HL-60 (cell line): ENCODE data around the gene LAPTM5.

Source experiments
- CTCF ChIP-seq: IDR thresholded peaks from one replicate; pipeline ENCODE4 v1.5.1; 2011; ENCODE audit warnings: low read length, control low read depth, inconsistent platforms; ENCODE audit not compliant: insufficient read depth
- POLR2AphosphoS5 ChIP-seq: IDR thresholded peaks from 2 replicates; pipeline ENCODE4 v1.6.1; 2012; ENCODE audit warnings: low read depth
- TF ChIP-seq, protein P1 (sequence below): IDR thresholded peaks from 2 replicates; pipeline ENCODE4 v1.6.1; 2012; ENCODE audit warnings: low read depth; ENCODE audit not compliant: insufficient replicate concordance

DNA sequence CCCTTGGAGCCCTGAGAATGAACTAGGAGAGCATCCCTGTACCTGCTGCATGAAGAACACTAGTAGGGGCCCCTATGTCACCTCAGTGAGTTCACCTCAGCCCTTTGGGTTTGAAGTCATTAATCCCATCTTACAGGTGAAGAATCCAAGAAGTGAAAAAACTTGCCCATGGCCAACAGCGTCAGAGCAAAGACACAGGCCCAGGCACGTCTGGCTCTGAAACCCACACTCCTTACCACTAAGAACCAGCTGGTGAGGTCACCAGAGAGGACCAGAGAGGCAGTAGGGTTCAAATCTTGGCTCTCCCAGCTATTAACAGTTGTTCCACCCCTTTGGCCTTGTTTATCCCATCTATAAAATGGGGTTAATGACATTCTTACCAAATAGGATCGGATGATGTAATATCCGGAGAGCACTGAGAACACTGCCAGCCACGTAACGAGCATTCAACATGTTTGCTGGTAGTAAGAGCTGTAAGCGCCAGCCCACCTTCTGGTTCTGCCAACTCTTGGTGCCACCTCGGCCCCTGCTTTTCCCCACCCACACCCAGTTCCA, 43.0 kb downstream of the LAPTM5 start:
- no peak for TF ChIP-seq CTCF
- no peak for TF ChIP-seq POLR2AphosphoS5
- TF ChIP-seq, protein P1, sequence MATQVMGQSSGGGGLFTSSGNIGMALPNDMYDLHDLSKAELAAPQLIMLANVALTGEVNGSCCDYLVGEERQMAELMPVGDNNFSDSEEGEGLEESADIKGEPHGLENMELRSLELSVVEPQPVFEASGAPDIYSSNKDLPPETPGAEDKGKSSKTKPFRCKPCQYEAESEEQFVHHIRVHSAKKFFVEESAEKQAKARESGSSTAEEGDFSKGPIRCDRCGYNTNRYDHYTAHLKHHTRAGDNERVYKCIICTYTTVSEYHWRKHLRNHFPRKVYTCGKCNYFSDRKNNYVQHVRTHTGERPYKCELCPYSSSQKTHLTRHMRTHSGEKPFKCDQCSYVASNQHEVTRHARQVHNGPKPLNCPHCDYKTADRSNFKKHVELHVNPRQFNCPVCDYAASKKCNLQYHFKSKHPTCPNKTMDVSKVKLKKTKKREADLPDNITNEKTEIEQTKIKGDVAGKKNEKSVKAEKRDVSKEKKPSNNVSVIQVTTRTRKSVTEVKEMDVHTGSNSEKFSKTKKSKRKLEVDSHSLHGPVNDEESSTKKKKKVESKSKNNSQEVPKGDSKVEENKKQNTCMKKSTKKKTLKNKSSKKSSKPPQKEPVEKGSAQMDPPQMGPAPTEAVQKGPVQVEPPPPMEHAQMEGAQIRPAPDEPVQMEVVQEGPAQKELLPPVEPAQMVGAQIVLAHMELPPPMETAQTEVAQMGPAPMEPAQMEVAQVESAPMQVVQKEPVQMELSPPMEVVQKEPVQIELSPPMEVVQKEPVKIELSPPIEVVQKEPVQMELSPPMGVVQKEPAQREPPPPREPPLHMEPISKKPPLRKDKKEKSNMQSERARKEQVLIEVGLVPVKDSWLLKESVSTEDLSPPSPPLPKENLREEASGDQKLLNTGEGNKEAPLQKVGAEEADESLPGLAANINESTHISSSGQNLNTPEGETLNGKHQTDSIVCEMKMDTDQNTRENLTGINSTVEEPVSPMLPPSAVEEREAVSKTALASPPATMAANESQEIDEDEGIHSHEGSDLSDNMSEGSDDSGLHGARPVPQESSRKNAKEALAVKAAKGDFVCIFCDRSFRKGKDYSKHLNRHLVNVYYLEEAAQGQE, result no peak
